Endometrium (tissue), 2 donors: Measurements from ENCODE around the gene APOBEC3A.

ENCODE experiments used
- FAIRE-seq: peaks from 2 replicates; lab custom pipeline; 2012; peaks lifted over from hg19 to GRCh38; lab: Jason Lieb, UNC
- donor health status: control.
- donor health status: control.

Gene APOBEC3A

GRCh38 chr22:38957046-38957770 lies at the start of gene APOBEC3A:
TSS of gene APOBEC3A (plus strand) at chr22:38957609. CDS start at chr22:38957692, 83 bp downstream.
- FAIRE-seq = no peak

- FAIRE-seq = no peak
Measured at GRCh38 chr22:38907767-38908166, 49.6 kb upstream of the APOBEC3A start.

- FAIRE-seq = no peak
Measured at GRCh38 chr22:38911434-38911833, 46.0 kb upstream of the APOBEC3A start.

GRCh38 chr22:38919631-38920190 lies 37.7 kb upstream of the APOBEC3A start:
- no peak for FAIRE-seq

- no peak for FAIRE-seq
Measured at GRCh38 chr22:38921120-38921519, 36.3 kb upstream of the APOBEC3A start.

- FAIRE-seq = no peak
Measured at GRCh38 chr22:38921806-38922205, 35.6 kb upstream of the APOBEC3A start.

- no peak for FAIRE-seq
Measured at GRCh38 chr22:38923463-38924346, 33.7 kb upstream of the APOBEC3A start.

GRCh38 chr22:38924347-38924952 lies 33.0 kb upstream of the APOBEC3A start:
- FAIRE-seq = peak; percentile 54

- FAIRE-seq = no peak
Measured at GRCh38 chr22:38925571-38926041, 31.8 kb upstream of the APOBEC3A start.

GRCh38 chr22:38927033-38927781 lies 30.2 kb upstream of the APOBEC3A start:
- FAIRE-seq = no peak

GRCh38 chr22:38930512-38930911 lies 26.9 kb upstream of the APOBEC3A start:
- no peak for FAIRE-seq

GRCh38 chr22:38935023-38935422 lies 22.4 kb upstream of the APOBEC3A start:
- no peak for FAIRE-seq

GRCh38 chr22:38935616-38936015 lies 21.8 kb upstream of the APOBEC3A start:
- no peak for FAIRE-seq

- no peak for FAIRE-seq
Measured at GRCh38 chr22:38936562-38936961, 20.8 kb upstream of the APOBEC3A start.

GRCh38 chr22:38937036-38937435 lies 20.4 kb upstream of the APOBEC3A start:
- no peak for FAIRE-seq

- no peak for FAIRE-seq
Measured at GRCh38 chr22:38937541-38937940, 19.9 kb upstream of the APOBEC3A start.

- no peak for FAIRE-seq
Measured at GRCh38 chr22:38938221-38938620, 19.2 kb upstream of the APOBEC3A start.

GRCh38 chr22:38938925-38939324 lies 18.5 kb upstream of the APOBEC3A start:
- FAIRE-seq = no peak

GRCh38 chr22:38940811-38941384 lies 16.5 kb upstream of the APOBEC3A start:
- no peak for FAIRE-seq

- FAIRE-seq = no peak
Measured at GRCh38 chr22:38941488-38941987, 15.9 kb upstream of the APOBEC3A start.

GRCh38 chr22:38942702-38943101 lies 14.7 kb upstream of the APOBEC3A start:
- FAIRE-seq = no peak
